HCT116 (cell line): ENCODE results near the gene HGS. TPM values are rescaled to one million over a fixed set of nuclear protein-coding genes. Genes with fewer than 3 reads are reported as not detected.

Source experiments
- ATAC-seq: fragments of 200-7000 bp; cut with Tn5 transposase; 2 replicates; pipeline ENCODE4 v1.9.1; 2020; ENCODE audit warnings: mild to moderate bottlenecking, moderate library complexity
- BruUV-seq: library from RNA; stranded (reverse); fragments of 400-500 nt; replicated peaks from 2 replicates; lab custom pipeline; 2021; lab: Mats Ljungman, UMichigan
- CTCF ChIA-PET: fragments of 300-600 bp; sonication (Branson Sonifier 250); formaldehyde crosslinking; loops from one replicate; lab custom pipeline; 2021; ENCODE audit warnings: antibody characterized with exemption; lab: Charles Lee
- POLR2A ChIA-PET: fragments of 300-600, 350-600 bp; sonication (Branson Sonifier 250); formaldehyde crosslinking; loops from one replicate; lab custom pipeline; 2021; ENCODE audit warnings: antibody characterized with exemption; lab: Charles Lee
- RAD21 ChIA-PET, 2 experiments: fragments of 300-600 bp; sonication (Branson Sonifier 250); formaldehyde crosslinking; loops; one replicate each; lab custom pipeline; 2023; ENCODE audit warnings: low total read pairs in 2 of 2; ENCODE audit not compliant: uncharacterized antibody in 2 of 2, unreplicated experiment in 2 of 2, low non-redundant PET in 1 of 2; lab: Charles Lee
- DNase-seq: peaks from one replicate; pipeline ENCODE4 v3.0.0-alpha.2; 2010; ENCODE audit warnings: low read depth, low spot score
- H2AFZ ChIP-seq: fragments of 200-600 bp; shearing (Covaris generic), sonication (generic); 2 replicates; pipeline ENCODE4 v1.6.1; 2017; ENCODE audit warnings: low read depth, mixed run types, mixed read lengths, antibody characterized with exemption, low read length; ENCODE audit not compliant: poor library complexity, severe bottlenecking
- H3K27ac ChIP-seq: 2 replicates; pipeline ENCODE4 v1.5.1; 2012; ENCODE audit warnings: low read depth, low read length
- H3K27me3 ChIP-seq: fragments of 200-600 bp; sonication (generic); 2 replicates; pipeline ENCODE4 v1.6.1; 2016; ENCODE audit warnings: mixed run types, low read length, mixed read lengths; ENCODE audit not compliant: insufficient read depth
- H3K36me3 ChIP-seq, 2 experiments: fragments of 200-500 bp in 1 of 2; fragments of 200-600 bp in 1 of 2; sonication (Bioruptor generic) in 1 of 2; sonication (generic) in 1 of 2; 2 replicates each; pipeline versions ENCODE4 v1.5.1 to v1.6.1; 2014 to 2016; ENCODE audit warnings: low read length in 2 of 2, inconsistent platforms in 1 of 2, mixed read lengths in 1 of 2, mixed run types in 1 of 2; ENCODE audit not compliant: insufficient read depth in 2 of 2, control insufficient read depth in 1 of 2
- H3K4me1 ChIP-seq, 2 experiments: fragments of 200-600 bp in 1 of 2; sonication (generic) in 1 of 2; 2 replicates each; pipeline versions ENCODE4 v1.5.1 to v1.6.1; 2012 to 2017; ENCODE audit warnings: low read length in 2 of 2, inconsistent platforms in 1 of 2, mild to moderate bottlenecking in 1 of 2, mixed read lengths in 1 of 2, mixed run types in 1 of 2, moderate library complexity in 1 of 2; ENCODE audit not compliant: insufficient read depth in 2 of 2, control insufficient read depth in 1 of 2
- H3K4me2 ChIP-seq: fragments of 200-600 bp; sonication (generic); 2 replicates; pipeline ENCODE4 v1.6.1; 2017; ENCODE audit warnings: mixed run types, low read length, mixed read lengths
- H3K4me3 ChIP-seq, 2 experiments: fragments of 200-600 bp in 1 of 2; sonication (generic) in 1 of 2; replicated peaks in 1 of 2; 2 replicates each; pipeline ENCODE4 v1.5.1; 2011 to 2016; ENCODE audit warnings: low read length in 2 of 2, control low read depth in 1 of 2, low read depth in 1 of 2, mild to moderate bottlenecking in 1 of 2, mixed read lengths in 1 of 2, mixed run types in 1 of 2
- H3K79me2 ChIP-seq: fragments of 200-600 bp; sonication (generic); 2 replicates; pipeline ENCODE4 v1.6.1; 2017; ENCODE audit warnings: mild to moderate bottlenecking, mixed run types, low read length, moderate library complexity, mixed read lengths; ENCODE audit not compliant: insufficient read depth
- H3K9ac ChIP-seq: fragments of 200-600 bp; sonication (generic); 2 replicates; pipeline ENCODE4 v1.6.1; 2016; ENCODE audit warnings: low read length, mixed read lengths
- H3K9me2 ChIP-seq: fragments of 200-600 bp; sonication (generic), shearing (Covaris generic); 2 replicates; pipeline ENCODE4 v1.6.1; 2017; ENCODE audit warnings: mixed run types, mild to moderate bottlenecking, moderate library complexity; ENCODE audit not compliant: insufficient read depth
- H3K9me3 ChIP-seq, 2 experiments: fragments of 200-500 bp in 1 of 2; fragments of 200-600 bp in 1 of 2; sonication (Bioruptor generic) in 1 of 2; sonication (generic) in 1 of 2; 2 replicates each; pipeline ENCODE4 v1.6.1; 2014 to 2017; ENCODE audit warnings: low read length in 2 of 2, mixed read lengths in 2 of 2, inconsistent platforms in 1 of 2, low read depth in 1 of 2, mild to moderate bottlenecking in 1 of 2, mixed run types in 1 of 2, moderate library complexity in 1 of 2; ENCODE audit not compliant: control insufficient read depth in 1 of 2, insufficient read depth in 1 of 2
- H4K20me1 ChIP-seq: fragments of 200-600 bp; sonication (generic), shearing (Covaris generic); 2 replicates; pipeline ENCODE4 v1.6.1; 2017; ENCODE audit warnings: mixed run types, mild to moderate bottlenecking, moderate library complexity; ENCODE audit not compliant: insufficient read depth
- ATF3 ChIP-seq: IDR thresholded peaks from 2 replicates; pipeline ENCODE4 v1.6.1; 2012
- CBX3 ChIP-seq: IDR thresholded peaks from 2 replicates; pipeline ENCODE4 v1.6.1; 2012; ENCODE audit warnings: low read depth
- CEBPB ChIP-seq: IDR thresholded peaks from 2 replicates; pipeline ENCODE4 v1.6.1; 2012; ENCODE audit warnings: low read depth
- CTCF ChIP-seq, 3 experiments: fragments of 200-600 bp in 1 of 3; sonication (generic) in 1 of 3; IDR thresholded peaks in 2 of 3; conservative IDR thresholded peaks in 1 of 3; 2 replicates each; pipeline ENCODE4 v1.5.1; 2012 to 2017; ENCODE audit warnings: low read depth in 2 of 3, low read length in 2 of 3, antibody characterized with exemption in 1 of 3, borderline replicate concordance in 1 of 3, control low read depth in 1 of 3, mild to moderate bottlenecking in 1 of 3, mixed read lengths in 1 of 3, mixed run types in 1 of 3, moderate library complexity in 1 of 3; ENCODE audit not compliant: insufficient read depth in 1 of 3
- ELF1 ChIP-seq: IDR thresholded peaks from 2 replicates; pipeline ENCODE4 v1.6.1; 2012; ENCODE audit warnings: low read depth, borderline replicate concordance
- EZH2phosphoT487 ChIP-seq: fragments of 200-600 bp; IDR thresholded peaks from 2 replicates; pipeline ENCODE4 v1.6.1; 2018; ENCODE audit warnings: antibody characterized with exemption, borderline replicate concordance
- FOSL1 ChIP-seq: IDR thresholded peaks from 2 replicates; pipeline ENCODE4 v1.6.1; 2012; ENCODE audit warnings: low read depth
- JUND ChIP-seq: IDR thresholded peaks from 2 replicates; pipeline ENCODE4 v1.6.1; 2012
- POLR2A ChIP-seq: IDR thresholded peaks from 2 replicates; pipeline ENCODE4 v1.7.0; 2011; ENCODE audit warnings: borderline replicate concordance; ENCODE audit not compliant: insufficient read depth, insufficient read length; ENCODE audit errors: extremely low read depth
- POLR2AphosphoS5 ChIP-seq: IDR thresholded peaks from 2 replicates; pipeline ENCODE4 v1.6.1; 2011; ENCODE audit warnings: mild to moderate bottlenecking, low read depth, low read length, moderate library complexity
- RAD21 ChIP-seq: IDR thresholded peaks from 2 replicates; pipeline ENCODE4 v1.6.1; 2012; ENCODE audit warnings: low read depth, mild to moderate bottlenecking
- SIN3A ChIP-seq: IDR thresholded peaks from 2 replicates; pipeline ENCODE4 v1.6.1; 2012; ENCODE audit warnings: low read depth
- SP1 ChIP-seq: IDR thresholded peaks from 2 replicates; pipeline ENCODE4 v1.6.1; 2012; ENCODE audit warnings: low read depth
- TCF7L2 ChIP-seq: IDR thresholded peaks from 2 replicates; pipeline ENCODE4 v1.7.0; 2011; ENCODE audit warnings: borderline replicate concordance, inconsistent platforms; ENCODE audit not compliant: insufficient read depth, insufficient read length; ENCODE audit errors: extremely low read depth
- ZBTB33 ChIP-seq: IDR thresholded peaks from 2 replicates; pipeline ENCODE4 v1.6.1; 2011; ENCODE audit warnings: mild to moderate bottlenecking, low read length, moderate library complexity; ENCODE audit not compliant: insufficient replicate concordance; ENCODE audit errors: extremely low read depth
- ZFX ChIP-seq: fragments of 450-650 bp; IDR thresholded peaks from 2 replicates; pipeline ENCODE4 v1.6.1; 2017
- ZNF274 ChIP-seq: fragments of 200-500 bp; sonication (Bioruptor generic); IDR thresholded peaks from 2 replicates; pipeline ENCODE4 v1.6.1; 2014; ENCODE audit warnings: mild to moderate bottlenecking, low read depth, low read length, inconsistent platforms
- intact Hi-C: fragments of 100-400 bp; cut with micrococcal nuclease; formaldehyde crosslinking; loops from 2 replicates; pipeline ENCODE4 v1.10.0; 2022
- total RNA-seq: library from RNA; stranded (reverse); gene quantifications from one replicate; pipeline ENCODE4 v1.2.1, GENCODE V29; 2021; ENCODE audit not compliant: unreplicated experiment
- TF ChIP-seq, protein P1 (sequence below): IDR thresholded peaks from 2 replicates; pipeline ENCODE4 v1.6.1; 2012
- TF ChIP-seq, protein P2 (sequence below): IDR thresholded peaks from 2 replicates; pipeline ENCODE4 v1.6.1; 2012; ENCODE audit warnings: low read depth

The HGS gene
- total RNA-seq, 1 experiment from 2014 or later: 231 TPM

GRCh38 chr17:81705518-81706231 lies 21.9 kb downstream of the HGS start:
- Histone ChIP-seq H2AFZ (no peak overlapping the region), H3K9me2 (no peaks in the 10 kb centered on the region), H3K9ac (no peak overlapping the region), H3K4me1 (peaks cover 23 to 42% of the 10 kb centered on the region in 2 experiments), H3K79me2 (peaks cover 70% of the 10 kb centered on the region), H3K4me2 (no peak overlapping the region), H3K36me3 (peaks cover 21 to 54% of the 10 kb centered on the region in 2 experiments; a peak in 3 of 4 replicates), H3K27me3 (no peaks in the 10 kb centered on the region), H3K4me3 (no peak overlapping the region), H3K9me3 (no peaks in the 10 kb centered on the region), H3K27ac (peak overlapping the region; percentile 3; the same call in 1 of the 2 replicates), H4K20me1 (no peaks in the 10 kb centered on the region; the same call in 1 of the 2 replicates)
- ATAC-seq: no peak
- BruUV-seq: no TSS peak
- no peak for TF ChIP-seq ZBTB33
- TF ChIP-seq EZH2phosphoT487: no peak
- TF ChIP-seq TCF7L2: no peak
- no peak for TF ChIP-seq JUND
- no peak for TF ChIP-seq CEBPB
- no peak for TF ChIP-seq RAD21
- TF ChIP-seq ATF3: no peak
- TF ChIP-seq, protein P1, sequence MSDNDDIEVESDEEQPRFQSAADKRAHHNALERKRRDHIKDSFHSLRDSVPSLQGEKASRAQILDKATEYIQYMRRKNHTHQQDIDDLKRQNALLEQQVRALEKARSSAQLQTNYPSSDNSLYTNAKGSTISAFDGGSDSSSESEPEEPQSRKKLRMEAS: no peak
- no peak for TF ChIP-seq CTCF (IDR thresholded peaks at IDR 0.05 in 2 of 3, conservative IDR thresholded peaks at IDR 0.05 in 1 of 3; ENCODE audit: borderline replicate concordance in 1 of 3, insufficient read depth in 1 of 3, low read depth in 2 of 3, low read length in 2 of 3)
- no peak for TF ChIP-seq CBX3
- no peak for TF ChIP-seq SP1
- TF ChIP-seq, protein P2, sequence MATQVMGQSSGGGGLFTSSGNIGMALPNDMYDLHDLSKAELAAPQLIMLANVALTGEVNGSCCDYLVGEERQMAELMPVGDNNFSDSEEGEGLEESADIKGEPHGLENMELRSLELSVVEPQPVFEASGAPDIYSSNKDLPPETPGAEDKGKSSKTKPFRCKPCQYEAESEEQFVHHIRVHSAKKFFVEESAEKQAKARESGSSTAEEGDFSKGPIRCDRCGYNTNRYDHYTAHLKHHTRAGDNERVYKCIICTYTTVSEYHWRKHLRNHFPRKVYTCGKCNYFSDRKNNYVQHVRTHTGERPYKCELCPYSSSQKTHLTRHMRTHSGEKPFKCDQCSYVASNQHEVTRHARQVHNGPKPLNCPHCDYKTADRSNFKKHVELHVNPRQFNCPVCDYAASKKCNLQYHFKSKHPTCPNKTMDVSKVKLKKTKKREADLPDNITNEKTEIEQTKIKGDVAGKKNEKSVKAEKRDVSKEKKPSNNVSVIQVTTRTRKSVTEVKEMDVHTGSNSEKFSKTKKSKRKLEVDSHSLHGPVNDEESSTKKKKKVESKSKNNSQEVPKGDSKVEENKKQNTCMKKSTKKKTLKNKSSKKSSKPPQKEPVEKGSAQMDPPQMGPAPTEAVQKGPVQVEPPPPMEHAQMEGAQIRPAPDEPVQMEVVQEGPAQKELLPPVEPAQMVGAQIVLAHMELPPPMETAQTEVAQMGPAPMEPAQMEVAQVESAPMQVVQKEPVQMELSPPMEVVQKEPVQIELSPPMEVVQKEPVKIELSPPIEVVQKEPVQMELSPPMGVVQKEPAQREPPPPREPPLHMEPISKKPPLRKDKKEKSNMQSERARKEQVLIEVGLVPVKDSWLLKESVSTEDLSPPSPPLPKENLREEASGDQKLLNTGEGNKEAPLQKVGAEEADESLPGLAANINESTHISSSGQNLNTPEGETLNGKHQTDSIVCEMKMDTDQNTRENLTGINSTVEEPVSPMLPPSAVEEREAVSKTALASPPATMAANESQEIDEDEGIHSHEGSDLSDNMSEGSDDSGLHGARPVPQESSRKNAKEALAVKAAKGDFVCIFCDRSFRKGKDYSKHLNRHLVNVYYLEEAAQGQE: no peak
- no peak for TF ChIP-seq SIN3A
- no peak for TF ChIP-seq POLR2AphosphoS5
- TF ChIP-seq ZNF274: no peak
- no peak for TF ChIP-seq ELF1
- TF ChIP-seq ZFX: no peak
- TF ChIP-seq FOSL1: no peak
- TF ChIP-seq POLR2A: no peak
- CTCF ChIA-PET: no interaction called here
- intact Hi-C loops: no loop called here
- POLR2A ChIA-PET: no interaction called here
- RAD21 ChIA-PET: no interaction called here
- no peak for DNase-seq
